ENCODE measurements around the gene EMD. TPM values are rescaled to one million over a fixed set of nuclear protein-coding genes. Genes with fewer than 3 reads are reported as not detected.

Gene EMD
- total and polyA plus RNA-seq, 2 of the 13 experiments (the other 11 are each of a cell fraction or from before 2014, with no cell fraction given): 14.5 to 14.9 TPM

GRCh38 chrX:154333116-154333515, 46.0 kb upstream of the EMD start (continued):
- TF ChIP-seq RBFOX2 (IDR thresholded peaks at IDR 0.05; ENCODE audit: low read depth, low read length): no peak
- no peak for TF ChIP-seq NFE2L2 (IDR thresholded peaks at IDR 0.05; ENCODE audit: low read length)
- no peak for TF ChIP-seq ZNF670 (CRISPR knock-in tag; IDR thresholded peaks at IDR 0.05; ENCODE audit: borderline replicate concordance)
- no peak for TF ChIP-seq ZSCAN25 (CRISPR knock-in tag; IDR thresholded peaks at IDR 0.05)

- no peaks in the 10 kb centered on the region for H4K20me1 ChIP-seq (ENCODE audit: insufficient read depth, low read length)
- intact Hi-C loops (cut with micrococcal nuclease; ENCODE audit: unreplicated experiment): no loop called here
- H3K4me3 ChIP-seq (replicated peaks in 1 of 3; ENCODE audit: insufficient read depth in 1 of 3, low read depth in 2 of 3, low read length in 3 of 3): no peak overlapping the region
- no TSS peak for BruUV-seq (replicated peaks)
- H3K9ac ChIP-seq (ENCODE audit: insufficient read depth, low read depth, low read length): no peak overlapping the region
- no peak overlapping the region for H3K27ac ChIP-seq (ENCODE audit: extremely low read length, insufficient read depth, low read length)
- ATAC-seq (no peak), DNase-seq (ENCODE audit: low spot score) (no peak), FAIRE-seq (no peak)
- POLR2A ChIA-PET: no interaction called here
- no peaks in the 10 kb centered on the region for H3K4me1 ChIP-seq (ENCODE audit: insufficient read depth, low read length)
- CTCF ChIA-PET (ENCODE audit: low intra/inter-chr PET ratio, low total read pairs): no interaction called here
- peaks cover 2 to 22% of the 10 kb centered on the region in 2 experiments; a peak in 2 of 5 replicates for H3K27me3 ChIP-seq (ENCODE audit: control insufficient read depth in 1 of 2, insufficient read depth in 2 of 2, low read length in 2 of 2)
- TF ChIP-seq ZNF251 (CRISPR knock-in tag; IDR thresholded peaks at IDR 0.05): no peak
- H2AFZ ChIP-seq (ENCODE audit: low read length): no peak overlapping the region
- no peaks in the 10 kb centered on the region for H3K79me2 ChIP-seq (ENCODE audit: insufficient read depth, low read length)
- no peak overlapping the region for H3K4me2 ChIP-seq (ENCODE audit: low read depth, low read length)
- no peaks in the 10 kb centered on the region for H3K36me3 ChIP-seq (replicated peaks in 1 of 2; ENCODE audit: control insufficient read depth in 1 of 2, insufficient read depth in 2 of 2, low read length in 2 of 2)
- in situ Hi-C loops (cut with HindIII; ENCODE audit: extremely low pct_ligation_motif_present, low pct_unique_long_range_greater_than_20kb): no loop called here
- WGBS (ENCODE audit: low lambda C conversion rate): 29% methylated on average over 2 of the region's 6 CpGs
- no peaks in the 10 kb centered on the region for H3K9me3 ChIP-seq (ENCODE audit: low read length)
Observed at GRCh38 chrX:154333837-154334271, 45.2 kb upstream of the EMD start.

GRCh38 chrX:154334496-154334895, 44.6 kb upstream of the EMD start:
- DNase-seq (ENCODE audit: low spot score) (no peak), ATAC-seq (no peak), FAIRE-seq (no peak)
- H3K4me2 ChIP-seq (ENCODE audit: low read depth, low read length): no peak overlapping the region
- in situ Hi-C loops (cut with HindIII; ENCODE audit: extremely low pct_ligation_motif_present, low pct_unique_long_range_greater_than_20kb): no loop called here
- no peak overlapping the region for H3K9ac ChIP-seq (ENCODE audit: insufficient read depth, low read depth, low read length)
- no peaks in the 10 kb centered on the region for H3K36me3 ChIP-seq (replicated peaks in 1 of 2; ENCODE audit: control insufficient read depth in 1 of 2, insufficient read depth in 2 of 2, low read length in 2 of 2)
- 23% methylated on average over 6 of the region's 10 CpGs for WGBS (ENCODE audit: low lambda C conversion rate)
- no peaks in the 10 kb centered on the region for H3K9me3 ChIP-seq (ENCODE audit: low read length)
- no peak overlapping the region for H3K27ac ChIP-seq (ENCODE audit: extremely low read length, insufficient read depth, low read length)
- CTCF ChIA-PET (ENCODE audit: low intra/inter-chr PET ratio, low total read pairs): no interaction called here
- no peaks in the 10 kb centered on the region for H3K4me1 ChIP-seq (ENCODE audit: insufficient read depth, low read length)
- intact Hi-C loops (cut with micrococcal nuclease; ENCODE audit: unreplicated experiment): no loop called here
- no TSS peak for BruUV-seq (replicated peaks)
- peaks cover 2 to 15% of the 10 kb centered on the region in 2 experiments; a peak in 2 of 5 replicates for H3K27me3 ChIP-seq (ENCODE audit: control insufficient read depth in 1 of 2, insufficient read depth in 2 of 2, low read length in 2 of 2)
- POLR2A ChIA-PET: no interaction called here
- no peaks in the 10 kb centered on the region for H3K79me2 ChIP-seq (ENCODE audit: insufficient read depth, low read length)
- no peaks in the 10 kb centered on the region for H4K20me1 ChIP-seq (ENCODE audit: insufficient read depth, low read length)
- H3K4me3 ChIP-seq (replicated peaks in 1 of 3; ENCODE audit: insufficient read depth in 1 of 3, low read depth in 2 of 3, low read length in 3 of 3): no peak overlapping the region
- H2AFZ ChIP-seq (ENCODE audit: low read length): no peak overlapping the region
- TF ChIP-seq MYPOP (CRISPR knock-in tag; IDR thresholded peaks at IDR 0.05): no peak
- TF ChIP-seq ZNF839 (CRISPR knock-in tag; IDR thresholded peaks at IDR 0.05; ENCODE audit: borderline replicate concordance): no peak
- TF ChIP-seq SOX13 (IDR thresholded peaks at IDR 0.05): no peak
- no peak for TF ChIP-seq SOX13 (CRISPR knock-in tag; conservative IDR thresholded peaks at IDR 0.05 in 1 of 2, IDR thresholded peaks at IDR 0.05 in 1 of 2)
- TF ChIP-seq ZNF775 (CRISPR knock-in tag; IDR thresholded peaks at IDR 0.05; ENCODE audit: borderline replicate concordance): no peak
- TF ChIP-seq XBP1 (CRISPR knock-in tag; IDR thresholded peaks at IDR 0.05): no peak
- TF ChIP-seq SIX4 (CRISPR knock-in tag; IDR thresholded peaks at IDR 0.05): no peak
- TF ChIP-seq MLX (CRISPR knock-in tag; IDR thresholded peaks at IDR 0.05): no peak
- TF ChIP-seq ZNF850 (CRISPR knock-in tag; conservative IDR thresholded peaks at IDR 0.05): no peak
- no peak for TF ChIP-seq HIVEP1 (CRISPR knock-in tag; IDR thresholded peaks at IDR 0.05)
- TF ChIP-seq THYN1 (CRISPR knock-in tag; IDR thresholded peaks at IDR 0.05; ENCODE audit: borderline replicate concordance, low read depth): no peak
- no peak for TF ChIP-seq AHR (CRISPR knock-in tag; IDR thresholded peaks at IDR 0.05)
- no peak for TF ChIP-seq ZNF230 (CRISPR knock-in tag; IDR thresholded peaks at IDR 0.05)
- no peak for TF ChIP-seq MED13 (CRISPR knock-in tag; IDR thresholded peaks at IDR 0.05)
